A673 (cell line): Measurements from ENCODE around the gene FAM81A. TPM values are rescaled to one million over a fixed set of nuclear protein-coding genes. Genes with fewer than 3 reads are reported as not detected.

ENCODE experiments used
- BruUV-seq: library from RNA; stranded (reverse); fragments of 400-500 nt; replicated peaks from 2 replicates; lab custom pipeline; 2021; lab: Mats Ljungman, UMichigan
- CTCF ChIA-PET: fragments of 300-600 bp; sonication (Branson Sonifier 250); formaldehyde crosslinking; loops from one replicate; lab custom pipeline; 2022; ENCODE audit warnings: antibody characterized with exemption; lab: Charles Lee
- POLR2A ChIA-PET: fragments of 300-600 bp; sonication (Branson Sonifier 250); formaldehyde crosslinking; loops from one replicate; lab custom pipeline; 2022; ENCODE audit warnings: antibody characterized with exemption; ENCODE audit not compliant: low non-redundant PET; lab: Charles Lee
- DNase-seq: peaks from one replicate; pipeline ENCODE4 v3.0.0-alpha.2; 2015; ENCODE audit warnings: low spot score
- H3K27ac ChIP-seq: fragments of 200-600 bp; sonication (generic); 2 replicates; pipeline ENCODE4 v1.5.1; 2016; ENCODE audit warnings: mixed run types, low read depth, mild to moderate bottlenecking, mixed read lengths, antibody characterized with exemption, low read length; ENCODE audit not compliant: poor library complexity, severe bottlenecking
- H3K27me3 ChIP-seq: fragments of 200-600 bp; sonication (generic); replicated peaks from 2 replicates; pipeline ENCODE4 v1.6.1; 2017; ENCODE audit warnings: mixed run types, low read depth, mild to moderate bottlenecking, mixed read lengths, antibody characterized with exemption, low read length; ENCODE audit not compliant: insufficient read depth, poor library complexity
- H3K36me3 ChIP-seq: fragments of 200-600 bp; sonication (generic); 2 replicates; pipeline ENCODE4 v1.6.1; 2016; ENCODE audit warnings: mixed run types, mild to moderate bottlenecking, mixed read lengths, antibody characterized with exemption, low read length; ENCODE audit not compliant: insufficient read depth, poor library complexity, severe bottlenecking
- H3K4me1 ChIP-seq: fragments of 200-600 bp; sonication (generic); 2 replicates; pipeline ENCODE4 v1.6.1; 2017; ENCODE audit warnings: mixed run types, mild to moderate bottlenecking, mixed read lengths, antibody characterized with exemption, low read length; ENCODE audit not compliant: insufficient read depth, poor library complexity, severe bottlenecking
- H3K4me3 ChIP-seq: fragments of 200-600 bp; sonication (generic); 2 replicates; pipeline ENCODE4 v1.5.1; 2016; ENCODE audit warnings: low read depth, mixed run types, mild to moderate bottlenecking, mixed read lengths, low read length; ENCODE audit not compliant: poor library complexity, severe bottlenecking
- H3K9me3 ChIP-seq: fragments of 200-600 bp; sonication (generic); 2 replicates; pipeline ENCODE4 v1.6.1; 2016; ENCODE audit warnings: mixed run types, low read depth, mild to moderate bottlenecking, mixed read lengths, antibody characterized with exemption, low read length; ENCODE audit not compliant: poor library complexity, severe bottlenecking
- CTCF ChIP-seq: fragments of 300-800, 200-600 bp; sonication (generic); conservative IDR thresholded peaks from 2 replicates; pipeline ENCODE4 v1.5.1; 2017; ENCODE audit warnings: low read depth, mild to moderate bottlenecking, antibody characterized with exemption, low read length, moderate library complexity, mixed read lengths
- EZH2 ChIP-seq: fragments of 200-600 bp; sonication (generic); IDR thresholded peaks from 2 replicates; pipeline ENCODE4 v1.6.1; 2017; ENCODE audit warnings: borderline replicate concordance, low read depth, mild to moderate bottlenecking, mixed read lengths, antibody characterized with exemption, low read length; ENCODE audit not compliant: poor library complexity, severe bottlenecking
- intact Hi-C: fragments of 100-400 bp; cut with micrococcal nuclease; formaldehyde crosslinking; loops from one replicate; pipeline ENCODE4 v1.10.0; 2022; ENCODE audit not compliant: unreplicated experiment
- total RNA-seq: library from RNA; stranded (reverse); gene quantifications from 2 replicates; pipeline ENCODE4 v1.2.3, GENCODE V29; 2021

FAM81A gene
- total RNA-seq, 1 experiment from 2014 or later = not detected

DNA sequence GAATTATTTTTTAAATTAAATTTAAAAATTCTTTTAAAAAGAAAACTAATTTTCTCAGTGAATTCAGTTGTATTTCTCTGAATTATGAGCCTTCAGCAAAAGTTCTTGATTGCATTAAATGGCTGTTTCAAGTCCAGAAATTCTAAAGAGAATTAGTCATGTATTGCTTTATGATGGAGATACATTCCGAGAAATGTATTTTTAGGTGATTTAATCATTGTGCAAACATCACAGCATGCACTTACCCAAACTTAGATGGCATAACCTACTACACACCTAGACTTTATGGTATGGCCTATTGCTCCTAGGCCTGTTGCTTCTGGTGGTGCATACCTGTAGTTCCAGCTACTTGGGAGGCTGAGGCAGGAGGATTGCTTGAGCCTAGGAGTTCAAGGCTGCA is 129.3 kb downstream of the FAM81A start:
- CTCF ChIA-PET = interaction anchor here (0.7 kb wide), 1 partner anchor 34 kb away, joined by 5 read pairs; no protein-coding TSS in a partner anchor

GRCh38 chr15:59569477-59569876 is 131.5 kb downstream of the FAM81A start:
- Histone ChIP-seq H3K27ac (no peak overlapping the region), H3K4me1 (no peaks in the 10 kb centered on the region), H3K9me3 (peaks cover 10% of the 10 kb centered on the region), H3K27me3 (no peaks in the 10 kb centered on the region), H3K4me3 (no peak overlapping the region), H3K36me3 (no peaks in the 10 kb centered on the region)
- intact Hi-C loops = no loop called here
- ChIA-PET CTCF (no interaction called here), POLR2A (interaction anchor here (0.6 kb wide), 1 partner anchor 749 kb away, joined by 3 read pairs; no protein-coding TSS in a partner anchor)
- DNase-seq = no peak
- TF ChIP-seq CTCF (no peak), EZH2 (no peak)
- no TSS peak for BruUV-seq

More for the DNA sequence above, 129.3 kb downstream of the FAM81A start:
- no peaks in the 10 kb centered on the region for H3K36me3 ChIP-seq
- TF ChIP-seq EZH2 (no peak), CTCF (no peak)
- POLR2A ChIA-PET = no interaction called here
- no peak overlapping the region for H3K4me3 ChIP-seq
- no peak overlapping the region for H3K27ac ChIP-seq
- DNase-seq = no peak
- no TSS peak for BruUV-seq
- H3K9me3 ChIP-seq = peaks cover 10% of the 10 kb centered on the region
- intact Hi-C loops = no loop called here
- H3K27me3 ChIP-seq = no peaks in the 10 kb centered on the region
- H3K4me1 ChIP-seq = no peaks in the 10 kb centered on the region

- CTCF ChIA-PET = interaction anchor here (0.6 kb wide), 1 partner anchor 513 kb away, joined by 3 read pairs; no protein-coding TSS in a partner anchor
Observed at GRCh38 chr15:59570315-59570714, 132.3 kb downstream of the FAM81A start.

More at GRCh38 chr15:59570315-59570714, 132.3 kb downstream of the FAM81A start:
- TF ChIP-seq CTCF = no peak
- H3K27me3 ChIP-seq = no peaks in the 10 kb centered on the region
- BruUV-seq = no TSS peak
- intact Hi-C loops = no loop called here
- no peaks in the 10 kb centered on the region for H3K4me1 ChIP-seq
- H3K9me3 ChIP-seq = peaks cover 6% of the 10 kb centered on the region
- no peak for DNase-seq
- POLR2A ChIA-PET = no interaction called here
- H3K36me3 ChIP-seq = no peaks in the 10 kb centered on the region
- H3K27ac ChIP-seq = no peak overlapping the region
- H3K4me3 ChIP-seq = no peak overlapping the region
